ENCODE results near the gene ALKBH5. TPM values are rescaled to one million over a fixed set of nuclear protein-coding genes. Genes with fewer than 3 reads are reported as not detected.
A peak's percentile ranks its signal among the peaks of the same experiment; 100 is the strongest.

The ALKBH5 gene
- polyA plus RNA-seq, 3 donors: 50.4 to 79.1 (median 78.9) TPM

DNA sequence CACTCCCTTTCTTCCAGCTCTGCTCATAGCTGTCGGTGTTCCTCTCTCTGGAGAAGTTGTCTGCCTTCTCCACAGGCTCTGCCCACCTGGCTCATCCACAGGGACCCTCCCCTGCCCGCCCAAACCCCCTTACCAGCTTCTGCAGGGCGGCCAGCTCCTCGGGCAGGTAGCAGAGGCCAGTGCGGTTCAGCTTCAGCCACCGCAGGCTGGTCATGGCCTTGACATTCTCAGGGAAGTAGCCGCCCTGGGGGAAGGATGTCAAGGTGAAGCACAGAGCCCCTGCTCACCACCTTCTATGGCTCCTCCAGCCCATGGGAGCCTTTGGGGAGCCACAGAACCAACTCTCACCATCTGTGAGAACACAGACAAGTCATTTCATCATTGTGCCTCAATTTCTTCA is 73.1 kb downstream of the ALKBH5 start:
- peaks cover 0 to 2% (median 0%) of the 10 kb centered on the region in 3 donors for H3K27me3 Mint-ChIP-seq (ENCODE audit: low read depth in 3 of 3)
- H3K9me3 ChIP-seq (replicated peaks in 1 of 2; ENCODE audit: control insufficient read depth in 1 of 2, insufficient read depth in 1 of 2, low read length in 2 of 2): no peaks in the 10 kb centered on the region
- no peak overlapping the region for H2AFZ ChIP-seq (ENCODE audit: insufficient read depth, low read depth, low read length, poor library complexity, severe bottlenecking)
- TF ChIP-seq, protein P1, sequence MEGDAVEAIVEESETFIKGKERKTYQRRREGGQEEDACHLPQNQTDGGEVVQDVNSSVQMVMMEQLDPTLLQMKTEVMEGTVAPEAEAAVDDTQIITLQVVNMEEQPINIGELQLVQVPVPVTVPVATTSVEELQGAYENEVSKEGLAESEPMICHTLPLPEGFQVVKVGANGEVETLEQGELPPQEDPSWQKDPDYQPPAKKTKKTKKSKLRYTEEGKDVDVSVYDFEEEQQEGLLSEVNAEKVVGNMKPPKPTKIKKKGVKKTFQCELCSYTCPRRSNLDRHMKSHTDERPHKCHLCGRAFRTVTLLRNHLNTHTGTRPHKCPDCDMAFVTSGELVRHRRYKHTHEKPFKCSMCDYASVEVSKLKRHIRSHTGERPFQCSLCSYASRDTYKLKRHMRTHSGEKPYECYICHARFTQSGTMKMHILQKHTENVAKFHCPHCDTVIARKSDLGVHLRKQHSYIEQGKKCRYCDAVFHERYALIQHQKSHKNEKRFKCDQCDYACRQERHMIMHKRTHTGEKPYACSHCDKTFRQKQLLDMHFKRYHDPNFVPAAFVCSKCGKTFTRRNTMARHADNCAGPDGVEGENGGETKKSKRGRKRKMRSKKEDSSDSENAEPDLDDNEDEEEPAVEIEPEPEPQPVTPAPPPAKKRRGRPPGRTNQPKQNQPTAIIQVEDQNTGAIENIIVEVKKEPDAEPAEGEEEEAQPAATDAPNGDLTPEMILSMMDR (IDR thresholded peaks at IDR 0.05): no peak
- peaks cover 45% of the 10 kb centered on the region for H3K79me2 ChIP-seq (ENCODE audit: insufficient read depth, low read length)
- H3K9me3 Mint-ChIP-seq: no peaks in the 10 kb centered on the region
- peaks cover 31% of the 10 kb centered on the region for H3K4me1 Mint-ChIP-seq
- peaks cover 64% of the 10 kb centered on the region for H4K20me1 ChIP-seq (ENCODE audit: insufficient read depth, low read length)
- H3K4me3 Mint-ChIP-seq: peak overlapping the region; percentile 60 to 95
- WGBS (ENCODE audit: insufficient coverage): 91% methylated on average over 1 of the region's 7 CpGs
- DNase-seq: no peak
- H3K4me1 ChIP-seq (ENCODE audit: control insufficient read depth in 1 of 2, insufficient read depth in 2 of 2, low read length in 2 of 2): peaks cover 35 to 46% of the 10 kb centered on the region in 2 donors
- H3K27ac Mint-ChIP-seq: peak overlapping the region; percentile 31 to 100 (median 99)
- H3K4me2 ChIP-seq (replicated peaks; ENCODE audit: extremely low read depth, low read length, poor library complexity, severe bottlenecking): peak overlapping the region; percentile 92
- no peaks in the 10 kb centered on the region for H3K27me3 ChIP-seq (ENCODE audit: control insufficient read depth in 2 of 2, insufficient read depth in 2 of 2, low read length in 2 of 2)
- peaks cover 46 to 54% of the 10 kb centered on the region in 2 donors for H3K36me3 Mint-ChIP-seq
- H3K9ac ChIP-seq (ENCODE audit: insufficient read depth, low read length, poor library complexity, severe bottlenecking): no peak overlapping the region
- H3K36me3 ChIP-seq (replicated peaks in 1 of 2; ENCODE audit: control insufficient read depth in 1 of 2, insufficient read depth in 2 of 2, low read length in 2 of 2): peaks cover 49 to 51% of the 10 kb centered on the region in 2 donors
- peak overlapping the region in 1 of 2 donors; percentile 95 for H3K27ac ChIP-seq (ENCODE audit: low read depth in 1 of 2, low read length in 2 of 2)
- H3K4me3 ChIP-seq (replicated peaks in 1 of 3; ENCODE audit: low read depth in 2 of 3, low read length in 3 of 3): peak overlapping the region in 1 of 3 experiments; percentile 82
- intact Hi-C loops (cut with micrococcal nuclease): loop anchor here in 1 of 2 donors (5.0 kb wide), 1 partner anchor 41 kb away; no protein-coding TSS in a partner anchor

DNA sequence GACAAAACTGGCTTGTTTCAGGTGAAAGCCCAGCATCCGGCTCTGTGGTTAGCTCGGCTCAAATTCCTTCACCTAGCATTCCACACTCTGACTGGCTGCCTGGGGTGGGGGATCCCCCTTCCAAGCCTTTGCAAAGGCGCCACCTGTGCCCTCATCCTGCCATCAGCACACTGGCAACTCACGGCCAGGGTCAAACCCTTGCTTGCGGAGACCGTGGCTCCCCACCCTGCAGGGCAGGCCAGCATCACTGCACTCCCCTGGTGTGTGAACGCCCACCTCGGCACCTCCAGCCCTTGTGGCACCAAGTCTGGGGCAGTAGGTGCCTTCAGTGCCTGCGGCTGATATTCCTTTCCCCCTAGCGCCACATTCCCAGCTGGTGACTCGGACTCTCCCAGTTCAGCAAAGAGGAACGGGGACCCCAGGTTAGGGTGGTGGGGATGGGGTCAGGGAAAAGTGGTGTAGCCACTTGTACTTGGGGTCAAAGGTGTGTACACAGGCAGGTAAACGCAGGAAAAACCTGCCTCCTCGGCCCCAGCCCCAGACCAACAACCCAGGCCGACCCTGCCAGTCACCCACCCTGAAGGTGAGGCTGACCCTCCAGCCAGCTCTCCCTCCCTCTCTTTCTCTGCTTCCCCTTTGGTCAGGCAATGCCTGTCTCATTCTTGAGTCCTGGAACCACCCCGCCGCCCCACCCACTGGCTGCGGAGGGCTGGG is 73.8 kb downstream of the ALKBH5 start:
- TF ChIP-seq, protein P1 (IDR thresholded peaks at IDR 0.05): no peak
- WGBS (ENCODE audit: insufficient coverage): 26% methylated on average over 14 of the region's 18 CpGs
- peak overlapping the region; percentile 90 to 95 for H3K27ac ChIP-seq (ENCODE audit: low read depth in 1 of 2, low read length in 2 of 2)
- no peaks in the 10 kb centered on the region for H3K9me3 Mint-ChIP-seq
- H3K36me3 ChIP-seq (replicated peaks in 1 of 2; ENCODE audit: control insufficient read depth in 1 of 2, insufficient read depth in 2 of 2, low read length in 2 of 2): peaks cover 43 to 44% of the 10 kb centered on the region in 2 donors
- peaks cover 58% of the 10 kb centered on the region for H4K20me1 ChIP-seq (ENCODE audit: insufficient read depth, low read length)
- H3K9me3 ChIP-seq (replicated peaks in 1 of 2; ENCODE audit: control insufficient read depth in 1 of 2, insufficient read depth in 1 of 2, low read length in 2 of 2): no peaks in the 10 kb centered on the region
- peak overlapping the region; percentile 93 for H2AFZ ChIP-seq (ENCODE audit: insufficient read depth, low read depth, low read length, poor library complexity, severe bottlenecking)
- peaks cover 41 to 48% of the 10 kb centered on the region in 2 donors for H3K36me3 Mint-ChIP-seq
- H3K4me2 ChIP-seq (replicated peaks; ENCODE audit: extremely low read depth, low read length, poor library complexity, severe bottlenecking): peak overlapping the region; percentile 92
- H3K4me3 Mint-ChIP-seq: peak overlapping the region; percentile 95 to 98
- H3K27me3 ChIP-seq (ENCODE audit: control insufficient read depth in 2 of 2, insufficient read depth in 2 of 2, low read length in 2 of 2): no peaks in the 10 kb centered on the region
- H3K4me1 ChIP-seq (ENCODE audit: control insufficient read depth in 1 of 2, insufficient read depth in 2 of 2, low read length in 2 of 2): peaks cover 39 to 50% of the 10 kb centered on the region in 2 donors
- H3K79me2 ChIP-seq (ENCODE audit: insufficient read depth, low read length): peaks cover 46% of the 10 kb centered on the region
- H3K4me3 ChIP-seq (replicated peaks in 1 of 3; ENCODE audit: low read depth in 2 of 3, low read length in 3 of 3): peak overlapping the region; percentile 78 to 82 (median 81)
- DNase-seq: peak in 2 of 3 donors; percentile 65 to 67
- peaks cover 0 to 2% (median 0%) of the 10 kb centered on the region in 3 donors for H3K27me3 Mint-ChIP-seq (ENCODE audit: low read depth in 3 of 3)
- H3K9ac ChIP-seq (ENCODE audit: insufficient read depth, low read length, poor library complexity, severe bottlenecking): peak overlapping the region; percentile 99
- intact Hi-C loops (cut with micrococcal nuclease): loop anchor here in 1 of 2 donors (5.0 kb wide), 1 partner anchor 40 kb away; no protein-coding TSS in a partner anchor
- peaks cover 35% of the 10 kb centered on the region for H3K4me1 Mint-ChIP-seq
- H3K27ac Mint-ChIP-seq: peak overlapping the region; percentile 99 to 100 (median 99)

All from CD14-positive monocyte (primary cell).